Measurements from ENCODE around the gene TMEM204. TPM values are rescaled to one million over a fixed set of nuclear protein-coding genes. Genes with fewer than 3 reads are reported as not detected.

TMEM204 gene
- total and polyA plus RNA-seq, 8 donors: 2.4 to 9.8 (median 5.0) TPM

- WGBS, 2 donors: 93 to 94% methylated on average over 39 to 44 of the region's 44 CpGs
- DNase-seq (peak in 1 of 6 donors; percentile 73), FAIRE-seq (no peak), ATAC-seq (no peak)
- Histone ChIP-seq H3K4me3 (no peak overlapping the region), H3K9me3 (no peaks in the 10 kb centered on the region), H3K36me3 (peaks cover 0 to 3% (median 0%) of the 10 kb centered on the region in 3 donors), H3K27ac (no peak overlapping the region), H3K4me1 (peaks cover 0 to 8% (median 0%) of the 10 kb centered on the region in 3 donors), H3K27me3 (no peaks in the 10 kb centered on the region)
- TF ChIP-seq CTCF (IDR thresholded peaks at IDR 0.05): no peak
- intact Hi-C loops (cut with DNase I): no loop called here
Measured at GRCh38 chr16:1525871-1526607, 7.4 kb upstream of the TMEM204 start.

- Histone ChIP-seq H3K27me3 (no peaks in the 10 kb centered on the region), H3K4me1 (peaks cover 0 to 8% (median 0%) of the 10 kb centered on the region in 3 donors), H3K36me3 (peaks cover 0 to 3% (median 0%) of the 10 kb centered on the region in 3 donors), H3K27ac (peak overlapping the region in 1 of 4 donors; percentile 17), H3K9me3 (no peaks in the 10 kb centered on the region), H3K4me3 (no peak overlapping the region)
- ATAC-seq (no peak), FAIRE-seq (no peak), DNase-seq (no peak)
- intact Hi-C loops (cut with DNase I): no loop called here
- TF ChIP-seq CTCF (IDR thresholded peaks at IDR 0.05): no peak
- WGBS, 2 donors: 89 to 91% methylated on average over 37 to 38 of the region's 38 CpGs
Measured at GRCh38 chr16:1526608-1527555, 6.6 kb upstream of the TMEM204 start.

GRCh38 chr16:1527836-1528811 lies 5.3 kb upstream of the TMEM204 start:
- WGBS, 2 donors: 38 to 44% methylated on average over 42 of the region's 42 CpGs
- H3K27me3 ChIP-seq: no peaks in the 10 kb centered on the region
- FAIRE-seq (no peak), DNase-seq (peak in 5 of 6 donors; percentile 44 to 85 (median 62)), ATAC-seq (peak; percentile 32 to 82 (median 60))
- no peaks in the 10 kb centered on the region for H3K36me3 ChIP-seq
- H3K9me3 ChIP-seq: no peaks in the 10 kb centered on the region
- H3K4me1 ChIP-seq: peaks cover 0 to 8% (median 0%) of the 10 kb centered on the region in 3 donors
- intact Hi-C loops (cut with DNase I): no loop called here
- peak overlapping the region in 2 of 4 donors; percentile 17 to 36 for H3K27ac ChIP-seq
- TF ChIP-seq CTCF (IDR thresholded peaks at IDR 0.05): no peak
- no peak overlapping the region for H3K4me3 ChIP-seq

GRCh38 chr16:1528921-1529537 lies 4.4 kb upstream of the TMEM204 start:
- FAIRE-seq (no peak), DNase-seq (peak in 1 of 6 donors; percentile 75), ATAC-seq (no peak)
- TF ChIP-seq CTCF (IDR thresholded peaks at IDR 0.05): no peak
- Histone ChIP-seq H3K4me1 (peaks cover 0 to 8% (median 0%) of the 10 kb centered on the region in 3 donors), H3K4me3 (no peak overlapping the region), H3K9me3 (no peaks in the 10 kb centered on the region), H3K27me3 (no peaks in the 10 kb centered on the region), H3K27ac (no peak overlapping the region), H3K36me3 (no peaks in the 10 kb centered on the region)
- 88 to 92% methylated on average over 29 of the region's 29 CpGs for WGBS, 2 donors
- intact Hi-C loops (cut with DNase I): no loop called here

Measured in pancreas (tissue), 10 donors.